SK-N-SH (cell line): Measurements from ENCODE around the gene GGACT. TPM values are rescaled to one million over a fixed set of nuclear protein-coding genes. Genes with fewer than 3 reads are reported as not detected.

ENCODE experiments used
- CTCF ChIA-PET: fragments of 300-600, 350-600 bp; formaldehyde crosslinking; extraction: SDS; loops from one replicate; lab custom pipeline; 2021; lab: Yijun Ruan, JAX
- POLR2A ChIA-PET: fragments of 350-600 bp; sonication (Branson Sonifier 250); formaldehyde crosslinking; extraction: SDS; loops from one replicate; lab custom pipeline; 2020; ENCODE audit warnings: antibody characterized with exemption, inconsistent platforms; lab: Yijun Ruan, JAX
- DNase-seq: peaks from one replicate; pipeline ENCODE4 v3.0.0; 2012
- H2AFZ ChIP-seq: fragments of 200-600 bp; sonication (generic); 2 replicates; pipeline ENCODE4 v1.8.1; 2016; ENCODE audit warnings: antibody characterized with exemption, mild to moderate bottlenecking, low read depth
- H3F3A ChIP-seq: fragments of 200-600 bp; sonication (generic); replicated peaks from 2 replicates; pipeline ENCODE3; 2016; ENCODE audit warnings: antibody characterized with exemption, mild to moderate bottlenecking; ENCODE audit not compliant: insufficient read depth
- H3K27ac ChIP-seq, 2 experiments: fragments of 200-500 bp in 1 of 2; fragments of 200-600 bp in 1 of 2; sonication (Bioruptor generic) in 1 of 2; sonication (generic), shearing (Covaris generic) in 1 of 2; 2 replicates each; pipeline versions ENCODE4 v1.5.1 to v1.6.1; 2014 to 2016; ENCODE audit warnings: low read depth in 2 of 2, inconsistent platforms in 1 of 2, low read length in 1 of 2, mild to moderate bottlenecking in 1 of 2, mixed read lengths in 1 of 2
- H3K27me3 ChIP-seq: fragments of 200-600 bp; sonication (generic), shearing (Covaris generic); 2 replicates; pipeline ENCODE4 v1.6.1; 2016; ENCODE audit warnings: mixed run types; ENCODE audit not compliant: insufficient read depth
- H3K36me3 ChIP-seq, 2 experiments: fragments of 200-500 bp in 1 of 2; fragments of 200-600 bp in 1 of 2; sonication (Bioruptor generic) in 1 of 2; sonication (generic) in 1 of 2; replicated peaks in 1 of 2; 2 replicates each; pipeline versions ENCODE3 to v1.5.1; 2014 to 2016; ENCODE audit warnings: low read length in 1 of 2, mild to moderate bottlenecking in 1 of 2; ENCODE audit not compliant: insufficient read depth in 2 of 2, control insufficient read depth in 1 of 2
- H3K4me1 ChIP-seq, 2 experiments: fragments of 200-500 bp in 1 of 2; fragments of 200-600 bp in 1 of 2; sonication (Bioruptor generic) in 1 of 2; sonication (generic), shearing (Covaris generic) in 1 of 2; 2 replicates each; pipeline versions ENCODE4 v1.5.1 to v1.6.1; 2014 to 2016; ENCODE audit warnings: low read depth in 1 of 2, low read length in 1 of 2, mixed run types in 1 of 2; ENCODE audit not compliant: insufficient read depth in 2 of 2, control insufficient read depth in 1 of 2
- H3K4me2 ChIP-seq: fragments of 200-600 bp; sonication (generic), shearing (Covaris generic); 2 replicates; pipeline ENCODE4 v1.6.1; 2017; ENCODE audit warnings: mixed run types
- H3K4me3 ChIP-seq, 2 experiments: fragments of 200-500 bp in 1 of 2; fragments of 200-600 bp in 1 of 2; sonication (Bioruptor generic) in 1 of 2; sonication (generic), shearing (Covaris generic) in 1 of 2; 2 replicates each; pipeline versions ENCODE4 v1.5.1 to v1.8.1; 2014 to 2016; ENCODE audit warnings: low read depth in 2 of 2, inconsistent platforms in 1 of 2, low read length in 1 of 2, mild to moderate bottlenecking in 1 of 2, mixed read lengths in 1 of 2, moderate library complexity in 1 of 2
- H3K79me2 ChIP-seq: fragments of 200-600 bp; sonication (generic); 2 replicates; pipeline ENCODE4 v1.8.1; 2017; ENCODE audit warnings: mild to moderate bottlenecking; ENCODE audit not compliant: insufficient read depth
- H3K9ac ChIP-seq: fragments of 200-600 bp; sonication (generic); 2 replicates; pipeline ENCODE4 v1.6.1; 2017; ENCODE audit warnings: mixed run types
- H3K9me2 ChIP-seq: fragments of 200-600 bp; sonication (generic); 2 replicates; pipeline ENCODE4 v1.6.1; 2017; ENCODE audit warnings: mixed run types
- H3K9me3 ChIP-seq: fragments of 200-600 bp; sonication (generic); 2 replicates; pipeline ENCODE4 v1.6.1; 2017; ENCODE audit warnings: mixed run types, mild to moderate bottlenecking, moderate library complexity
- H4K20me1 ChIP-seq: fragments of 200-600 bp; sonication (generic); 2 replicates; pipeline ENCODE4 v1.6.1; 2017; ENCODE audit warnings: mild to moderate bottlenecking, mixed run types; ENCODE audit not compliant: insufficient read depth
- ELF1 ChIP-seq: IDR thresholded peaks from 2 replicates; pipeline ENCODE4 v1.4.0; 2012
- EP300 ChIP-seq, 2 experiments: IDR thresholded peaks; 2 replicates each; pipeline versions ENCODE4 v1.4.0 to v1.6.1; 2012; ENCODE audit warnings: borderline replicate concordance in 1 of 2, low read depth in 1 of 2, low read length in 1 of 2
- FOXM1 ChIP-seq: IDR thresholded peaks from 2 replicates; pipeline ENCODE4 v1.4.0; 2012; ENCODE audit warnings: low read depth, mild to moderate bottlenecking
- GABPA ChIP-seq: IDR thresholded peaks from 2 replicates; pipeline ENCODE4 v1.4.0; 2012; ENCODE audit warnings: low read depth, mild to moderate bottlenecking
- IRF3 ChIP-seq: fragments of 150-350 bp; IDR thresholded peaks from 2 replicates; pipeline ENCODE4 v1.6.1; 2016; ENCODE audit warnings: mild to moderate bottlenecking, low read depth, low read length
- JUND ChIP-seq: IDR thresholded peaks from 2 replicates; pipeline ENCODE4 v1.4.0; 2012
- MAX ChIP-seq: IDR thresholded peaks from 2 replicates; pipeline ENCODE4 v1.4.0; 2012; ENCODE audit warnings: low read depth
- MXI1 ChIP-seq: IDR thresholded peaks from 2 replicates; pipeline ENCODE4 v1.6.1; 2012; ENCODE audit warnings: mild to moderate bottlenecking, low read depth, low read length, improper control_type of control experiment
- PBX3 ChIP-seq: IDR thresholded peaks from 2 replicates; pipeline ENCODE4; 2012
- RAD21 ChIP-seq: IDR thresholded peaks from 2 replicates; pipeline ENCODE4 v1.6.1; 2012; ENCODE audit warnings: mild to moderate bottlenecking, low read length
- RCOR1 ChIP-seq: fragments of 150-350 bp; IDR thresholded peaks from 2 replicates; pipeline ENCODE4 v1.6.1; 2017; ENCODE audit warnings: antibody characterized with exemption, low read length
- REST ChIP-seq: IDR thresholded peaks from 2 replicates; pipeline ENCODE4 v1.6.1; 2012; ENCODE audit warnings: mild to moderate bottlenecking, low read depth, low read length, moderate library complexity
- RFX5 ChIP-seq: IDR thresholded peaks from 2 replicates; pipeline ENCODE4 v1.6.1; 2012; ENCODE audit warnings: mild to moderate bottlenecking, improper control_type of control experiment, low read length
- RXRA ChIP-seq: IDR thresholded peaks from 2 replicates; pipeline ENCODE4 v1.4.0; 2012; ENCODE audit warnings: low read depth, mild to moderate bottlenecking, borderline replicate concordance
- SMC3 ChIP-seq: IDR thresholded peaks from 2 replicates; pipeline ENCODE4 v1.6.1; 2012; ENCODE audit warnings: low read depth, low read length, improper control_type of control experiment
- TAF1 ChIP-seq: IDR thresholded peaks from 2 replicates; pipeline ENCODE4 v1.6.1; 2012; ENCODE audit warnings: low read depth, mild to moderate bottlenecking, low read length, moderate library complexity, borderline replicate concordance
- TCF12 ChIP-seq: IDR thresholded peaks from 2 replicates; pipeline ENCODE4 v1.4.0; 2012
- TEAD4 ChIP-seq: IDR thresholded peaks from 2 replicates; pipeline ENCODE4 v1.4.0; 2012; ENCODE audit warnings: mild to moderate bottlenecking, borderline replicate concordance; ENCODE audit not compliant: insufficient read depth
- USF2 ChIP-seq: fragments of 150-350 bp; IDR thresholded peaks from 2 replicates; pipeline ENCODE4 v1.6.1; 2017; ENCODE audit warnings: antibody characterized with exemption, low read length, low read depth, borderline replicate concordance
- WGBS: methylation state at CpG from one replicate; pipeline ENCODE4 v1.1.6; 2017; ENCODE audit warnings: low lambda C conversion rate; 5-methylcytosine and 5-hydroxymethylcytosine counted together
- polyA plus RNA-seq, 3 experiments: library from polyadenylated mRNA; depleted of rRNA; stranded (reverse); fragments of >200 nt; gene quantifications; 2 replicates each; pipeline ENCODE4 v1.2.3, GENCODE V29; 2012

Gene GGACT
- polyA plus RNA-seq, 1 of the 3 experiments (the other 2 are of a cell fraction): 7.1 TPM

GRCh38 chr13:100535426-100536135 is 53.0 kb downstream of the GGACT start:
- no peaks in the 10 kb centered on the region for H3K79me2 ChIP-seq
- no peak overlapping the region for H3K9ac ChIP-seq
- no peaks in the 10 kb centered on the region for H3K9me2 ChIP-seq
- no peaks in the 10 kb centered on the region for H3K27me3 ChIP-seq
- H3K4me1 ChIP-seq: no peaks in the 10 kb centered on the region; a peak in 1 of 4 replicates
- ChIA-PET CTCF (no interaction called here), POLR2A (no interaction called here)
- no peak for DNase-seq
- no peaks in the 10 kb centered on the region for H4K20me1 ChIP-seq
- no peaks in the 10 kb centered on the region for H3K9me3 ChIP-seq
- H2AFZ ChIP-seq: no peak overlapping the region
- WGBS: 95% methylated on average over 16 of the region's 16 CpGs
- peaks cover 0 to 4% of the 10 kb centered on the region in 2 experiments for H3K36me3 ChIP-seq
- TF ChIP-seq ELF1 (no peak), SMC3 (no peak), RFX5 (no peak), GABPA (no peak), PBX3 (no peak), MXI1 (no peak), USF2 (no peak), IRF3 (no peak), TEAD4 (no peak), RCOR1 (no peak), JUND (no peak), REST (no peak), TAF1 (no peak), FOXM1 (no peak), RXRA (no peak), EP300 (IDR thresholded peaks at IDR 0.05; ENCODE audit: borderline replicate concordance in 1 of 2, low read depth in 1 of 2, low read length in 1 of 2) (no peak), MAX (no peak), TCF12 (no peak), RAD21 (no peak)
- no peak overlapping the region for H3K4me3 ChIP-seq
- H3F3A ChIP-seq: no peaks in the 10 kb centered on the region
- no peak overlapping the region for H3K4me2 ChIP-seq
- H3K27ac ChIP-seq: no peak overlapping the region
